HEK293 (cell line): ENCODE measurements around the gene LTN1.

Experiments
- CTCF ChIA-PET: fragments of 350-600 bp; formaldehyde crosslinking; extraction: SDS; loops from one replicate; lab custom pipeline; 2021; ENCODE audit warnings: antibody characterized with exemption; lab: Yijun Ruan, JAX
- POLR2A ChIA-PET: fragments of 300-600 bp; formaldehyde crosslinking; extraction: SDS; loops from one replicate; lab custom pipeline; 2020; ENCODE audit warnings: antibody characterized with exemption, inconsistent platforms; lab: Yijun Ruan, JAX
- H3K27ac ChIP-seq: fragments of 200-500 bp; sonication (Bioruptor generic); 2 replicates; pipeline ENCODE4 v1.5.1; 2014; ENCODE audit warnings: low read depth, low read length, control low read depth, inconsistent platforms; ENCODE audit errors: extremely low read depth
- H3K36me3 ChIP-seq, 2 experiments: fragments of 200-500 bp in 1 of 2; sonication (Bioruptor generic) in 1 of 2; 1 replicate in 1 of 2; 2 replicates in 1 of 2; pipeline ENCODE4 v1.5.1; 2014 to 2017; ENCODE audit warnings: inconsistent platforms in 2 of 2, low read length in 2 of 2; ENCODE audit not compliant: control insufficient read depth in 2 of 2, insufficient read depth in 1 of 2
- H3K4me1 ChIP-seq: fragments of 200-500 bp; sonication (Bioruptor generic); 2 replicates; pipeline ENCODE4 v1.5.1; 2014; ENCODE audit warnings: mild to moderate bottlenecking, low read length, inconsistent platforms; ENCODE audit not compliant: control insufficient read depth, insufficient read depth
- H3K4me3 ChIP-seq: 2 replicates; pipeline ENCODE4 v1.5.1; 2011; ENCODE audit warnings: low read depth, mild to moderate bottlenecking, control low read depth, low read length, moderate library complexity
- H3K9me3 ChIP-seq: fragments of 200-500 bp; sonication (Bioruptor generic); 2 replicates; pipeline ENCODE4 v1.5.1; 2014; ENCODE audit warnings: low read depth, low read length, inconsistent platforms; ENCODE audit not compliant: control insufficient read depth, insufficient read depth
- GFI1B ChIP-seq: fragments of 450-650 bp; formaldehyde crosslinking; IDR thresholded peaks from 2 replicates; pipeline ENCODE4 v1.5.1; 2016; ENCODE audit warnings: missing biosample characterization, missing genetic modification characterization
- IKZF3 ChIP-seq: fragments of 450-650 bp; IDR thresholded peaks from 2 replicates; pipeline ENCODE4 v1.5.0; 2018; ENCODE audit warnings: missing biosample characterization, mild to moderate bottlenecking, missing genetic modification characterization, moderate library complexity
- KLF16 ChIP-seq: fragments of 450-650 bp; formaldehyde crosslinking; IDR thresholded peaks from 2 replicates; pipeline ENCODE4 v1.5.1; 2017; ENCODE audit warnings: missing biosample characterization, missing genetic modification characterization
- KLF17 ChIP-seq: fragments of 450-650 bp; formaldehyde crosslinking; IDR thresholded peaks from 2 replicates; pipeline ENCODE4 v1.5.1; 2016; ENCODE audit warnings: missing biosample characterization, missing genetic modification characterization
- PATZ1 ChIP-seq: fragments of 450-650 bp; formaldehyde crosslinking; IDR thresholded peaks from 2 replicates; pipeline ENCODE4 v1.5.1; 2016; ENCODE audit warnings: missing biosample characterization, missing genetic modification characterization
- REPIN1 ChIP-seq: fragments of 450-650 bp; formaldehyde crosslinking; IDR thresholded peaks from 2 replicates; pipeline ENCODE4 v1.5.1; 2017; ENCODE audit warnings: missing biosample characterization, missing genetic modification characterization, low read depth
- YY1 ChIP-seq: fragments of 450-650 bp; formaldehyde crosslinking; IDR thresholded peaks from 2 replicates; pipeline ENCODE4 v1.5.1; 2018; ENCODE audit warnings: missing biosample characterization, missing genetic modification characterization
- ZBTB26 ChIP-seq: fragments of 450-650 bp; formaldehyde crosslinking; optimal IDR thresholded peaks from 2 replicates; pipeline ENCODE3; 2016; ENCODE audit warnings: missing biosample characterization, mild to moderate bottlenecking, missing genetic modification characterization
- ZBTB48 ChIP-seq: fragments of 450-650 bp; formaldehyde crosslinking; IDR thresholded peaks from 2 replicates; pipeline ENCODE4 v1.5.1; 2016; ENCODE audit warnings: missing biosample characterization, missing genetic modification characterization
- ZFP3 ChIP-seq: fragments of 450-650 bp; formaldehyde crosslinking; IDR thresholded peaks from 2 replicates; pipeline ENCODE4 v1.5.1; 2016; ENCODE audit warnings: low read depth, missing biosample characterization, missing genetic modification characterization
- ZFP37 ChIP-seq: fragments of 450-650 bp; formaldehyde crosslinking; IDR thresholded peaks from 2 replicates; pipeline ENCODE4 v1.5.1; 2016; ENCODE audit warnings: missing biosample characterization, missing genetic modification characterization
- ZNF155 ChIP-seq: fragments of 450-650 bp; formaldehyde crosslinking; IDR thresholded peaks from 2 replicates; pipeline ENCODE4 v1.5.1; 2016; ENCODE audit warnings: missing biosample characterization, missing genetic modification characterization
- ZNF169 ChIP-seq: fragments of 450-650 bp; formaldehyde crosslinking; IDR thresholded peaks from 2 replicates; pipeline ENCODE4 v1.5.1; 2016; ENCODE audit warnings: missing biosample characterization, missing genetic modification characterization
- ZNF223 ChIP-seq: fragments of 450-650 bp; formaldehyde crosslinking; IDR thresholded peaks from 2 replicates; pipeline ENCODE4 v1.5.1; 2016; ENCODE audit warnings: missing biosample characterization, missing genetic modification characterization
- ZNF274 ChIP-seq, 2 experiments: fragments of 200-500 bp in 1 of 2; fragments of 450-650 bp in 1 of 2; sonication (Bioruptor generic) in 1 of 2; formaldehyde crosslinking in 1 of 2; IDR thresholded peaks; 2 replicates each; pipeline versions ENCODE4 v1.5.1 to v1.6.1; 2014 to 2016; ENCODE audit warnings: borderline replicate concordance in 1 of 2, inconsistent platforms in 1 of 2, low read length in 1 of 2, missing biosample characterization in 1 of 2, missing genetic modification characterization in 1 of 2
- ZNF350 ChIP-seq: fragments of 450-650 bp; formaldehyde crosslinking; IDR thresholded peaks from 2 replicates; pipeline ENCODE4 v1.5.0; 2017; ENCODE audit warnings: missing biosample characterization, mild to moderate bottlenecking, missing genetic modification characterization
- ZNF391 ChIP-seq: fragments of 450-650 bp; formaldehyde crosslinking; IDR thresholded peaks from 2 replicates; pipeline ENCODE4 v1.5.1; 2016; ENCODE audit warnings: low read depth, missing biosample characterization, missing genetic modification characterization, borderline replicate concordance
- ZNF555 ChIP-seq: fragments of 450-650 bp; formaldehyde crosslinking; conservative IDR thresholded peaks from 2 replicates; pipeline ENCODE4 v1.5.1; 2017; ENCODE audit warnings: missing biosample characterization, mild to moderate bottlenecking, missing genetic modification characterization, inconsistent platforms
- ZNF621 ChIP-seq: fragments of 450-650 bp; formaldehyde crosslinking; IDR thresholded peaks from 2 replicates; pipeline ENCODE4 v1.5.1; 2017; ENCODE audit warnings: missing biosample characterization, missing genetic modification characterization
- ZNF837 ChIP-seq: fragments of 450-650 bp; formaldehyde crosslinking; IDR thresholded peaks from 2 replicates; pipeline ENCODE4 v1.5.1; 2016; ENCODE audit warnings: missing biosample characterization, missing genetic modification characterization
- ZSCAN23 ChIP-seq: fragments of 450-650 bp; formaldehyde crosslinking; IDR thresholded peaks from 2 replicates; pipeline ENCODE4 v1.5.1; 2016; ENCODE audit warnings: missing biosample characterization, missing genetic modification characterization
- ZSCAN30 ChIP-seq: fragments of 450-650 bp; IDR thresholded peaks from 2 replicates; pipeline ENCODE4 v1.5.1; 2018; ENCODE audit warnings: missing biosample characterization, mild to moderate bottlenecking, missing genetic modification characterization, moderate library complexity
- TF ChIP-seq, protein P1 (sequence below): fragments of 450-650 bp; formaldehyde crosslinking; conservative IDR thresholded peaks from 2 replicates; pipeline ENCODE4 v1.5.1; 2016; ENCODE audit warnings: low read depth, missing biosample characterization, missing genetic modification characterization
- TF ChIP-seq, protein P2 (sequence below): fragments of 450-650 bp; formaldehyde crosslinking; IDR thresholded peaks from 2 replicates; pipeline ENCODE4 v1.5.0; 2017; ENCODE audit warnings: missing biosample characterization, missing genetic modification characterization, borderline replicate concordance

LTN1 gene

DNA sequence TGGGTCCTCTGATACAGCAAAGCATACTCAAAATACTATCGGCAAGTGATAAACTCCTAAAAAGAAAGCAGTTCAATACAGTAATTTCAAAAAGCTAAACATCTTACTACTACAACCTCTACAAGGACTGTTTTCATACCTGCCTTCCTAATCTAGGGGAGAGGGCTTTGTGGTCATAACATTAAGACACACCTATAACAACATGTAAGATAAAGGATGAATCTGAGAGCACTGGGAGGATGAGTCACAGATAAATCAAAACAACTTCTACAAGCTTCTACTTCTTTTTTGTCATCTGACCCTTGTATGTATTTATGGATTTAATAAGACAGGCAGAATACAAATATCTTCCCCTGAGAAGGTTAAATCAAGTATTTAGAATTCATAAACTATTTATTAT is 40.0 kb downstream of the LTN1 start:
- Histone ChIP-seq H3K4me3 (no peak overlapping the region), H3K36me3 (peaks cover 37 to 69% of the 10 kb centered on the region in 2 experiments), H3K27ac (no peak overlapping the region), H3K4me1 (no peaks in the 10 kb centered on the region), H3K9me3 (no peaks in the 10 kb centered on the region)
- CTCF ChIA-PET, result no interaction called here
- POLR2A ChIA-PET, result no interaction called here
- TF ChIP-seq ZBTB48 (no peak), ZNF350 (tag by site-specific recombination) (no peak), ZNF223 (no peak), ZNF274 (IDR thresholded peaks at IDR 0.05; ENCODE audit: low read length) (no peak), ZNF274 (tag by site-specific recombination; IDR thresholded peaks at IDR 0.05; ENCODE audit: borderline replicate concordance) (no peak), ZBTB26 (tag by site-specific recombination) (no peak), ZNF169 (tag by site-specific recombination) (no peak), IKZF3 (no peak), ZNF621 (tag by site-specific recombination) (no peak), ZFP37 (tag by site-specific recombination) (no peak), ZSCAN30 (tag by site-specific recombination) (no peak), GFI1B (tag by site-specific recombination) (no peak)

DNA sequence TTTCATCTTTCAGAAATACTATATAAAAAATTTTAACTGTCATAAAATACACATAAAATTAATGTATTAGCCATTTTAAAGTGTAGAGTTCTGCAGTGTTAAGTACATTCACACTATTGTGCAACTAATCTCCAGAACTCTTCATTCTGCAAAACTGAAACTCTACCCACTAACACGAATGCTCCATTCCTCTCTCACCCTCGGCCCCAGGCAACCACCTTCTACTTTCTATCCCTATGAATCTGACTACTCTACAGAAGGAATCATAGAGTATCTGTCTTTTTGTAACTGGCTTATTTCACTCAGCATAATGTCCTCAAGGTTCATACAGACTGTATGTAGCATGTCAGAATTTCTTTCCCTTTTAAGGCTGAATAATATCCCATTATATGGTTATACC is 43.4 kb downstream of the LTN1 start:
- Histone ChIP-seq H3K4me1 (no peaks in the 10 kb centered on the region), H3K27ac (no peak overlapping the region), H3K9me3 (no peaks in the 10 kb centered on the region), H3K36me3 (peaks cover 55 to 72% of the 10 kb centered on the region in 2 experiments), H3K4me3 (no peak overlapping the region)
- ChIA-PET CTCF (interaction anchor here (2.0 kb wide), 1 partner anchor 10 kb away, joined by 11 read pairs; no protein-coding TSS in a partner anchor), POLR2A (no interaction called here)
- TF ChIP-seq, protein P1, sequence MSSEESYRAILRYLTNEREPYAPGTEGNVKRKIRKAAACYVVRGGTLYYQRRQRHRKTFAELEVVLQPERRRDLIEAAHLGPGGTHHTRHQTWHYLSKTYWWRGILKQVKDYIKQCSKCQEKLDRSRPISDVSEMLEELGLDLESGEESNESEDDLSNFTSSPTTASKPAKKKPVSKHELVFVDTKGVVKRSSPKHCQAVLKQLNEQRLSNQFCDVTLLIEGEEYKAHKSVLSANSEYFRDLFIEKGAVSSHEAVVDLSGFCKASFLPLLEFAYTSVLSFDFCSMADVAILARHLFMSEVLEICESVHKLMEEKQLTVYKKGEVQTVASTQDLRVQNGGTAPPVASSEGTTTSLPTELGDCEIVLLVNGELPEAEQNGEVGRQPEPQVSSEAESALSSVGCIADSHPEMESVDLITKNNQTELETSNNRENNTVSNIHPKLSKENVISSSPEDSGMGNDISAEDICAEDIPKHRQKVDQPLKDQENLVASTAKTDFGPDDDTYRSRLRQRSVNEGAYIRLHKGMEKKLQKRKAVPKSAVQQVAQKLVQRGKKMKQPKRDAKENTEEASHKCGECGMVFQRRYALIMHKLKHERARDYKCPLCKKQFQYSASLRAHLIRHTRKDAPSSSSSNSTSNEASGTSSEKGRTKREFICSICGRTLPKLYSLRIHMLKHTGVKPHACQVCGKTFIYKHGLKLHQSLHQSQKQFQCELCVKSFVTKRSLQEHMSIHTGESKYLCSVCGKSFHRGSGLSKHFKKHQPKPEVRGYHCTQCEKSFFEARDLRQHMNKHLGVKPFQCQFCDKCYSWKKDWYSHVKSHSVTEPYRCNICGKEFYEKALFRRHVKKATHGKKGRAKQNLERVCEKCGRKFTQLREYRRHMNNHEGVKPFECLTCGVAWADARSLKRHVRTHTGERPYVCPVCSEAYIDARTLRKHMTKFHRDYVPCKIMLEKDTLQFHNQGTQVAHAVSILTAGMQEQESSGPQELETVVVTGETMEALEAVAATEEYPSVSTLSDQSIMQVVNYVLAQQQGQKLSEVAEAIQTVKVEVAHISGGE (tag by site-specific recombination), result no peak
- TF ChIP-seq KLF17 (tag by site-specific recombination) (no peak), ZNF837 (tag by site-specific recombination) (no peak), ZFP3 (tag by site-specific recombination) (no peak), ZNF169 (tag by site-specific recombination) (no peak), ZSCAN23 (tag by site-specific recombination) (no peak), ZBTB26 (tag by site-specific recombination) (no peak), YY1 (tag by site-specific recombination) (no peak), ZNF391 (tag by site-specific recombination) (no peak), ZNF155 (no peak), ZNF555 (tag by site-specific recombination) (no peak), KLF16 (tag by site-specific recombination) (no peak), PATZ1 (tag by site-specific recombination) (no peak), REPIN1 (tag by site-specific recombination) (no peak)
- TF ChIP-seq, protein P2, sequence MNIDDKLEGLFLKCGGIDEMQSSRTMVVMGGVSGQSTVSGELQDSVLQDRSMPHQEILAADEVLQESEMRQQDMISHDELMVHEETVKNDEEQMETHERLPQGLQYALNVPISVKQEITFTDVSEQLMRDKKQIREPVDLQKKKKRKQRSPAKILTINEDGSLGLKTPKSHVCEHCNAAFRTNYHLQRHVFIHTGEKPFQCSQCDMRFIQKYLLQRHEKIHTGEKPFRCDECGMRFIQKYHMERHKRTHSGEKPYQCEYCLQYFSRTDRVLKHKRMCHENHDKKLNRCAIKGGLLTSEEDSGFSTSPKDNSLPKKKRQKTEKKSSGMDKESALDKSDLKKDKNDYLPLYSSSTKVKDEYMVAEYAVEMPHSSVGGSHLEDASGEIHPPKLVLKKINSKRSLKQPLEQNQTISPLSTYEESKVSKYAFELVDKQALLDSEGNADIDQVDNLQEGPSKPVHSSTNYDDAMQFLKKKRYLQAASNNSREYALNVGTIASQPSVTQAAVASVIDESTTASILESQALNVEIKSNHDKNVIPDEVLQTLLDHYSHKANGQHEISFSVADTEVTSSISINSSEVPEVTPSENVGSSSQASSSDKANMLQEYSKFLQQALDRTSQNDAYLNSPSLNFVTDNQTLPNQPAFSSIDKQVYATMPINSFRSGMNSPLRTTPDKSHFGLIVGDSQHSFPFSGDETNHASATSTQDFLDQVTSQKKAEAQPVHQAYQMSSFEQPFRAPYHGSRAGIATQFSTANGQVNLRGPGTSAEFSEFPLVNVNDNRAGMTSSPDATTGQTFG (tag by site-specific recombination), result no peak
